ENCODE measurements around the gene GNPAT.

The GNPAT gene

GRCh38 chr1:231301990-231302389 is 61.0 kb downstream of the GNPAT start:
- no peak for TF ChIP-seq CTCF (conservative IDR thresholded peaks at IDR 0.05)
- no peak overlapping the region for H3K27ac ChIP-seq

GRCh38 chr1:231310391-231310934 is 69.5 kb downstream of the GNPAT start:
- no peak for TF ChIP-seq CTCF (conservative IDR thresholded peaks at IDR 0.05)
- H3K27ac ChIP-seq, result no peak overlapping the region

- no peak overlapping the region for H3K27ac ChIP-seq
- no peak for TF ChIP-seq CTCF (conservative IDR thresholded peaks at IDR 0.05)
Measured at GRCh38 chr1:231311720-231312431, 70.9 kb downstream of the GNPAT start.

- no peak for TF ChIP-seq CTCF (conservative IDR thresholded peaks at IDR 0.05)
- H3K27ac ChIP-seq, result no peak overlapping the region
Measured at GRCh38 chr1:231312432-231312788, 71.4 kb downstream of the GNPAT start.

- TF ChIP-seq CTCF (conservative IDR thresholded peaks at IDR 0.05), result no peak
Measured at GRCh38 chr1:231313661-231314060, 72.6 kb downstream of the GNPAT start.

GRCh38 chr1:231315887-231316286 is 74.9 kb downstream of the GNPAT start:
- peak; percentile 65 for TF ChIP-seq CTCF (conservative IDR thresholded peaks at IDR 0.05)
- no peak overlapping the region for H3K27ac ChIP-seq

More at GRCh38 chr1:231313661-231314060, 72.6 kb downstream of the GNPAT start:
- H3K27ac ChIP-seq, result no peak overlapping the region

- H3K27ac ChIP-seq, result no peak overlapping the region
- TF ChIP-seq CTCF (conservative IDR thresholded peaks at IDR 0.05), result no peak
Measured at GRCh38 chr1:231317306-231318014, 76.4 kb downstream of the GNPAT start.

Measured in VCaP (cell line).